GM23338 (cell line): ENCODE results near the gene TNFRSF4. TPM values are rescaled to one million over a fixed set of nuclear protein-coding genes. Genes with fewer than 3 reads are reported as not detected.

Source experiments
- ATAC-seq: fragments of 200-7000 bp; cut with Tn5 transposase; 3 replicates; pipeline ENCODE4 v1.9.1; 2020
- DNase-seq: peaks from one replicate; pipeline ENCODE4 v3.0.0-alpha.2; 2015; ENCODE audit warnings: low spot score
- H2AFZ ChIP-seq: fragments of 200-600 bp; sonication (generic); 2 replicates; pipeline ENCODE4 v1.8.0; 2016; ENCODE audit warnings: antibody characterized with exemption, mild to moderate bottlenecking, moderate library complexity
- H3F3A ChIP-seq: fragments of 200-600 bp; sonication (generic); replicated peaks from 2 replicates; pipeline ENCODE4 v1.8.0; 2017; ENCODE audit warnings: antibody characterized with exemption, mixed run types, low read depth
- H3K27ac ChIP-seq: fragments of 200-600 bp; sonication (generic); 2 replicates; pipeline ENCODE4 v1.6.1; 2016; ENCODE audit warnings: low read depth
- H3K27me3 ChIP-seq: fragments of 200-600 bp; sonication (generic); 2 replicates; pipeline ENCODE4 v1.8.0; 2016; ENCODE audit warnings: mild to moderate bottlenecking, mixed run types, moderate library complexity; ENCODE audit not compliant: insufficient read depth
- H3K36me3 ChIP-seq: fragments of 200-600 bp; sonication (generic); 2 replicates; pipeline ENCODE4 v1.8.0; 2016; ENCODE audit warnings: mild to moderate bottlenecking; ENCODE audit not compliant: insufficient read depth
- H3K4me1 ChIP-seq: fragments of 200-600 bp; sonication (generic); 2 replicates; pipeline ENCODE4 v1.8.0; 2016; ENCODE audit warnings: mild to moderate bottlenecking, moderate library complexity; ENCODE audit not compliant: insufficient read depth
- H3K4me2 ChIP-seq: fragments of 200-600 bp; sonication (generic); 2 replicates; pipeline ENCODE4 v1.7.1; 2017; ENCODE audit warnings: mixed run types
- H3K4me3 ChIP-seq: fragments of 200-600 bp; sonication (generic); 2 replicates; pipeline ENCODE4 v1.6.1; 2016; ENCODE audit warnings: mixed run types
- H3K79me2 ChIP-seq: fragments of 200-600 bp; sonication (generic); replicated peaks from 2 replicates; pipeline ENCODE4 v1.8.0; 2017; ENCODE audit warnings: mild to moderate bottlenecking; ENCODE audit not compliant: insufficient read depth
- H3K9me2 ChIP-seq: fragments of 200-600 bp; sonication (generic); 2 replicates; pipeline ENCODE4 v1.8.0; 2017; ENCODE audit not compliant: insufficient read depth
- H4K20me1 ChIP-seq: fragments of 200-600 bp; sonication (generic); replicated peaks from 2 replicates; pipeline ENCODE4 v1.8.0; 2017; ENCODE audit warnings: mild to moderate bottlenecking; ENCODE audit not compliant: insufficient read depth
- H3K27ac Mint-ChIP-seq: 2 replicates; pipeline ENCODE4 v1.8.0; 2020; ENCODE audit warnings: inconsistent platforms, mild to moderate bottlenecking, moderate library complexity, mixed read lengths
- H3K27me3 Mint-ChIP-seq: 3 replicates; pipeline ENCODE4 v1.8.0; 2022; ENCODE audit warnings: low read depth, mild to moderate bottlenecking, moderate library complexity, mixed read lengths, inconsistent platforms; ENCODE audit not compliant: insufficient read depth, poor library complexity
- H3K36me3 Mint-ChIP-seq: 3 replicates; pipeline ENCODE4 v1.8.0; 2021; ENCODE audit warnings: low read depth, mild to moderate bottlenecking, inconsistent platforms, moderate library complexity, mixed read lengths
- H3K4me1 Mint-ChIP-seq: 3 replicates; pipeline ENCODE4 v1.8.0; 2020; ENCODE audit warnings: mild to moderate bottlenecking, inconsistent platforms, mixed read lengths
- H3K4me3 Mint-ChIP-seq: 3 replicates; pipeline ENCODE4 v1.8.0; 2021; ENCODE audit warnings: moderate library complexity, mild to moderate bottlenecking, inconsistent platforms, mixed read lengths
- H3K9me3 Mint-ChIP-seq: 3 replicates; pipeline ENCODE4 v1.8.0; 2020; ENCODE audit warnings: moderate library complexity, mild to moderate bottlenecking, inconsistent platforms, mixed read lengths
- CREB1 ChIP-seq: fragments of 250-450 bp; sonication (Bioruptor Pico); IDR thresholded peaks from 2 replicates; pipeline ENCODE4 v1.5.0; 2020; ENCODE audit warnings: low read depth, mild to moderate bottlenecking, moderate library complexity
- EZH2 ChIP-seq: fragments of 200-600 bp; sonication (generic); IDR thresholded peaks from one replicate; pipeline ENCODE4 v1.8.0; 2017; ENCODE audit warnings: antibody characterized with exemption, mild to moderate bottlenecking, low read depth; ENCODE audit not compliant: unreplicated experiment
- EZH2phosphoT487 ChIP-seq: fragments of 200-600 bp; sonication (generic); IDR thresholded peaks from one replicate; pipeline ENCODE4 v1.8.1; 2018; ENCODE audit warnings: antibody characterized with exemption; ENCODE audit not compliant: unreplicated experiment
- polyA plus RNA-seq: library from polyadenylated mRNA; unstranded; fragments of >200 nt; fragmentation: Nextera tagmentation; extraction: Ambion mirVana; gene quantifications from 2 replicates; pipeline ENCODE4 v1.2.1, GENCODE V29; 2016
- total RNA-seq: library from RNA; depleted of rRNA; stranded (reverse); fragments of >200 nt; shearing (Covaris generic); gene quantifications from 2 replicates; pipeline ENCODE4 v1.2.3, GENCODE V29; 2014
- TF ChIP-seq, protein P1 (sequence below): fragments of 250-450 bp; sonication (Bioruptor Pico); IDR thresholded peaks from 2 replicates; pipeline ENCODE4 v1.5.0; 2020; ENCODE audit warnings: mild to moderate bottlenecking, moderate library complexity

The TNFRSF4 gene
- total and polyA plus RNA-seq, 2 experiments from 2014 or later, result not detected

DNA sequence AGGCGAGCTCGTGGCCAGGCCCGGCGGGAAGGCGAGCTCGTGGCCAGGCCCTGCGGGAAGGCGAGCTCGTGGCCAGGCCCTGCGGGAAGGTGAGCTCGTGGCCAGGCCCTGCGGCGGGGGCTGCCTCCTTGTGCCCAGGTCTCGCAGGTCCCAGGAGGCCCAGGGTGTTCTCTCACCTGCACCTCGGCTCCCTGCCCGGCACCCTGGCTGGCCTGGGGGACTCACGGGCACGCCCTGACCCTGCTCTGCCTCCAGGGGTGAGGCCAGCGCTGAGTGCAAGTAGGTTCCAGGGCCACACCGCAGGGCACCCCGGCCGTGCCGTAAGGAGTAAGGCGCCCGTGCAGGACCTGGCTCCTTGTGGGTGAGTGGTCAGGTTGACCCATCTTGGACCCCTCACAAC, 13.4 kb upstream of the TNFRSF4 start:
- no peak for DNase-seq
- Histone ChIP-seq H3K27ac (no peak overlapping the region), H3K4me3 (no peak overlapping the region), H4K20me1 (peaks cover 5% of the 10 kb centered on the region; the same call in 1 of the 2 replicates), H3K27me3 (no peaks in the 10 kb centered on the region), H3F3A (0 out of 2 replicates have a peak, but pooled peaks cover 4% of the 10 kb centered on the region), H3K36me3 (peaks cover 3% of the 10 kb centered on the region; the same call in 1 of the 2 replicates), H3K4me1 (peaks cover 6% of the 10 kb centered on the region), H2AFZ (no peak overlapping the region), H3K79me2 (peaks cover 30% of the 10 kb centered on the region), H3K4me2 (no peak overlapping the region), H3K9me2 (no peaks in the 10 kb centered on the region)
- no peak overlapping the region for H3K27ac Mint-ChIP-seq
- H3K36me3 Mint-ChIP-seq, result peaks cover 28% of the 10 kb centered on the region
- no peak for ATAC-seq
- no peak overlapping the region for H3K4me3 Mint-ChIP-seq
- TF ChIP-seq EZH2 (no peak), EZH2phosphoT487 (no peak), CREB1 (CRISPR knock-in tag) (no peak)
- TF ChIP-seq, protein P1, sequence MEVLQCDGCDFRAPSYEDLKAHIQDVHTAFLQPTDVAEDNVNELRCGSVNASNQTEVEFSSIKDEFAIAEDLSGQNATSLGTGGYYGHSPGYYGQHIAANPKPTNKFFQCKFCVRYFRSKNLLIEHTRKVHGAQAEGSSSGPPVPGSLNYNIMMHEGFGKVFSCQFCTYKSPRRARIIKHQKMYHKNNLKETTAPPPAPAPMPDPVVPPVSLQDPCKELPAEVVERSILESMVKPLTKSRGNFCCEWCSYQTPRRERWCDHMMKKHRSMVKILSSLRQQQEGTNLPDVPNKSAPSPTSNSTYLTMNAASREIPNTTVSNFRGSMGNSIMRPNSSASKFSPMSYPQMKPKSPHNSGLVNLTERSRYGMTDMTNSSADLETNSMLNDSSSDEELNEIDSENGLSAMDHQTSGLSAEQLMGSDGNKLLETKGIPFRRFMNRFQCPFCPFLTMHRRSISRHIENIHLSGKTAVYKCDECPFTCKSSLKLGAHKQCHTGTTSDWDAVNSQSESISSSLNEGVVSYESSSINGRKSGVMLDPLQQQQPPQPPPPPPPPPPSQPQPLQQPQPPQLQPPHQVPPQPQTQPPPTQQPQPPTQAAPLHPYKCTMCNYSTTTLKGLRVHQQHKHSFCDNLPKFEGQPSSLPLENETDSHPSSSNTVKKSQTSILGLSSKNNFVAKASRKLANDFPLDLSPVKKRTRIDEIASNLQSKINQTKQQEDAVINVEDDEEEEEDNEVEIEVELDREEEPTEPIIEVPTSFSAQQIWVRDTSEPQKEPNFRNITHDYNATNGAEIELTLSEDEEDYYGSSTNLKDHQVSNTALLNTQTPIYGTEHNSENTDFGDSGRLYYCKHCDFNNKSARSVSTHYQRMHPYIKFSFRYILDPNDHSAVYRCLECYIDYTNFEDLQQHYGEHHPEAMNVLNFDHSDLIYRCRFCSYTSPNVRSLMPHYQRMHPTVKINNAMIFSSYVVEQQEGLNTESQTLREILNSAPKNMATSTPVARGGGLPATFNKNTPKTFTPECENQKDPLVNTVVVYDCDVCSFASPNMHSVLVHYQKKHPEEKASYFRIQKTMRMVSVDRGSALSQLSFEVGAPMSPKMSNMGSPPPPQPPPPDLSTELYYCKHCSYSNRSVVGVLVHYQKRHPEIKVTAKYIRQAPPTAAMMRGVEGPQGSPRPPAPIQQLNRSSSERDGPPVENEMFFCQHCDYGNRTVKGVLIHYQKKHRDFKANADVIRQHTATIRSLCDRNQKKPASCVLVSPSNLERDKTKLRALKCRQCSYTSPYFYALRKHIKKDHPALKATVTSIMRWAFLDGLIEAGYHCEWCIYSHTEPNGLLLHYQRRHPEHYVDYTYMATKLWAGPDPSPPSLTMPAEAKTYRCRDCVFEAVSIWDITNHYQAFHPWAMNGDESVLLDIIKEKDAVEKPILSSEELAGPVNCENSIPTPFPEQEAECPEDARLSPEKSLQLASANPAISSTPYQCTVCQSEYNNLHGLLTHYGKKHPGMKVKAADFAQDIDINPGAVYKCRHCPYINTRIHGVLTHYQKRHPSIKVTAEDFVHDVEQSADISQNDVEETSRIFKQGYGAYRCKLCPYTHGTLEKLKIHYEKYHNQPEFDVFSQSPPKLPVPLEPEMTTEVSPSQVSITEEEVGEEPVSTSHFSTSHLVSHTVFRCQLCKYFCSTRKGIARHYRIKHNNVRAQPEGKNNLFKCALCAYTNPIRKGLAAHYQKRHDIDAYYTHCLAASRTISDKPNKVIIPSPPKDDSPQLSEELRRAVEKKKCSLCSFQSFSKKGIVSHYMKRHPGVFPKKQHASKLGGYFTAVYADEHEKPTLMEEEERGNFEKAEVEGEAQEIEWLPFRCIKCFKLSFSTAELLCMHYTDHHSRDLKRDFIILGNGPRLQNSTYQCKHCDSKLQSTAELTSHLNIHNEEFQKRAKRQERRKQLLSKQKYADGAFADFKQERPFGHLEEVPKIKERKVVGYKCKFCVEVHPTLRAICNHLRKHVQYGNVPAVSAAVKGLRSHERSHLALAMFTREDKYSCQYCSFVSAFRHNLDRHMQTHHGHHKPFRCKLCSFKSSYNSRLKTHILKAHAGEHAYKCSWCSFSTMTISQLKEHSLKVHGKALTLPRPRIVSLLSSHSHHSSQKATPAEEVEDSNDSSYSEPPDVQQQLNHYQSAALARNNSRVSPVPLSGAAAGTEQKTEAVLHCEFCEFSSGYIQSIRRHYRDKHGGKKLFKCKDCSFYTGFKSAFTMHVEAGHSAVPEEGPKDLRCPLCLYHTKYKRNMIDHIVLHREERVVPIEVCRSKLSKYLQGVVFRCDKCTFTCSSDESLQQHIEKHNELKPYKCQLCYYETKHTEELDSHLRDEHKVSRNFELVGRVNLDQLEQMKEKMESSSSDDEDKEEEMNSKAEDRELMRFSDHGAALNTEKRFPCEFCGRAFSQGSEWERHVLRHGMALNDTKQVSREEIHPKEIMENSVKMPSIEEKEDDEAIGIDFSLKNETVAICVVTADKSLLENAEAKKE, result no peak
- peaks cover 9% of the 10 kb centered on the region for H3K27me3 Mint-ChIP-seq
- no peaks in the 10 kb centered on the region; the same call in 2 of the 3 replicates for H3K9me3 Mint-ChIP-seq
- H3K4me1 Mint-ChIP-seq, result peaks cover 7% of the 10 kb centered on the region

DNA sequence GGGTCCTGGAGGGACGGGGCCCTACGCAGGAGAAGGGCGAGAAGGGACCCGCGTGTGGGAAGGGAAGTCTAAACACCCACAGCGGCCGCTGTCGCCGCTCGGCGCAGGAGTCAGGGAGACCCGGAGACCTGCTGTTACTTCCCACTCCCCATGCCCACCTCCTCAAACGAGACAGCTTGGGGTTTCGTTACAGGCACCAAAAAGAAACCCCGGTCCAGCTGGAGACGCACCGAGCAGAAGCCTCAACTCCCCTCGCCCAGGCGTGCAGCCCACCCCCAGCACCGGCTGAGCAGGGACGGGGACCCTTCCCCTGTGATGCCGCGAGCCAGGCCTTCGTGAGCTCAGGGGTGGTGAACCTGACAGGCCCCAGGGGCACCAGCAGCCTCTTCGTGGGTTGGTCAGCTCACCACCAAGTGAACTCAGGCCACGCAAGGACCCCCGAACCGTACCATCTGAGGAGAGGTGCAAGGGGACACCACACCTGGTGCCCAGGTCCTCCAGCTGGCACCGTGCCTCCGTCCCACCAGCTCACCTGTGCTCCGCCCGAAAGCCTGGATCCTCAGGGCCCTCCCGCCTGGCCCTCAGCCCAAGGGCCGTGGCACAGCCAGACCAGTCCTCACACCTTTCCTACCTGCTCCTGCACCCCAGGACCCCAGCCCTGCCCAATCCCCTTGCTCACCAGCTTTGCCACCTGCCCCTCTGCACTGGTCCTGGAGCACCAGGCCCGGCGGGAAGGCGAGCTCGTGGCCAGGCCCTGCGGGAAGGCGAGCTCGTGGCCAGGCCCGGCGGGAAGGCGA, 12.8 kb upstream of the TNFRSF4 start:
- H3K36me3 Mint-ChIP-seq, result peaks cover 30% of the 10 kb centered on the region
- H3K9me3 Mint-ChIP-seq, result no peaks in the 10 kb centered on the region; the same call in 2 of the 3 replicates
- Histone ChIP-seq H3K27ac (no peak overlapping the region), H3F3A (0 out of 2 replicates have a peak, but pooled peaks cover 4% of the 10 kb centered on the region), H3K9me2 (no peaks in the 10 kb centered on the region), H3K4me3 (no peak overlapping the region), H3K36me3 (peaks cover 3% of the 10 kb centered on the region; the same call in 1 of the 2 replicates), H4K20me1 (peaks cover 5% of the 10 kb centered on the region; the same call in 1 of the 2 replicates), H3K4me1 (peaks cover 6% of the 10 kb centered on the region), H3K27me3 (no peaks in the 10 kb centered on the region), H3K79me2 (peaks cover 30% of the 10 kb centered on the region), H2AFZ (no peak overlapping the region), H3K4me2 (no peak overlapping the region)
- no peak overlapping the region for H3K27ac Mint-ChIP-seq
- peaks cover 9% of the 10 kb centered on the region for H3K27me3 Mint-ChIP-seq
- peaks cover 7% of the 10 kb centered on the region for H3K4me1 Mint-ChIP-seq
- no peak overlapping the region for H3K4me3 Mint-ChIP-seq
- no peak for ATAC-seq
- no peak for DNase-seq
- TF ChIP-seq, protein P1, result no peak
